Measurements from ENCODE around the gene KAZN.

GRCh38 chr1:15128077-15128476 lies 529.6 kb downstream of the KAZN start:
- TF ChIP-seq CTCF (IDR thresholded peaks at IDR 0.05) = no peak
- TF ChIP-seq POLR2A (IDR thresholded peaks at IDR 0.05) = no peak
